Retinal pigment epithelial cell (primary cell): ENCODE measurements around the gene SGMS1.

Experiments
- DNase-seq: peaks from one replicate; pipeline ENCODE4 v3.0.0-alpha.2; 2010; ENCODE audit warnings: low read depth
- H3K4me3 ChIP-seq: 2 replicates; pipeline ENCODE4 v1.5.1; 2011; ENCODE audit warnings: mild to moderate bottlenecking, low read length, control low read depth, moderate library complexity
- TF ChIP-seq, protein P1 (sequence below): conservative IDR thresholded peaks from 2 replicates; pipeline ENCODE4 v1.5.1; 2011; ENCODE audit warnings: low read depth, low read length, control low read depth, inconsistent platforms

Gene SGMS1

GRCh38 chr10:50615658-50616057 lies 8.1 kb downstream of the SGMS1 start:
- no peak overlapping the region for H3K4me3 ChIP-seq
- no peak for DNase-seq
- TF ChIP-seq, protein P1, sequence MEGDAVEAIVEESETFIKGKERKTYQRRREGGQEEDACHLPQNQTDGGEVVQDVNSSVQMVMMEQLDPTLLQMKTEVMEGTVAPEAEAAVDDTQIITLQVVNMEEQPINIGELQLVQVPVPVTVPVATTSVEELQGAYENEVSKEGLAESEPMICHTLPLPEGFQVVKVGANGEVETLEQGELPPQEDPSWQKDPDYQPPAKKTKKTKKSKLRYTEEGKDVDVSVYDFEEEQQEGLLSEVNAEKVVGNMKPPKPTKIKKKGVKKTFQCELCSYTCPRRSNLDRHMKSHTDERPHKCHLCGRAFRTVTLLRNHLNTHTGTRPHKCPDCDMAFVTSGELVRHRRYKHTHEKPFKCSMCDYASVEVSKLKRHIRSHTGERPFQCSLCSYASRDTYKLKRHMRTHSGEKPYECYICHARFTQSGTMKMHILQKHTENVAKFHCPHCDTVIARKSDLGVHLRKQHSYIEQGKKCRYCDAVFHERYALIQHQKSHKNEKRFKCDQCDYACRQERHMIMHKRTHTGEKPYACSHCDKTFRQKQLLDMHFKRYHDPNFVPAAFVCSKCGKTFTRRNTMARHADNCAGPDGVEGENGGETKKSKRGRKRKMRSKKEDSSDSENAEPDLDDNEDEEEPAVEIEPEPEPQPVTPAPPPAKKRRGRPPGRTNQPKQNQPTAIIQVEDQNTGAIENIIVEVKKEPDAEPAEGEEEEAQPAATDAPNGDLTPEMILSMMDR, result no peak

- no peak for DNase-seq
- no peak overlapping the region for H3K4me3 ChIP-seq
- TF ChIP-seq, protein P1, result peak; percentile 46
Observed at GRCh38 chr10:50614444-50615137, 9.2 kb downstream of the SGMS1 start.

- no peak overlapping the region for H3K4me3 ChIP-seq
- peak; percentile 44 for DNase-seq
- TF ChIP-seq, protein P1, result no peak
Observed at GRCh38 chr10:50613726-50614443, 9.9 kb downstream of the SGMS1 start.

DNA sequence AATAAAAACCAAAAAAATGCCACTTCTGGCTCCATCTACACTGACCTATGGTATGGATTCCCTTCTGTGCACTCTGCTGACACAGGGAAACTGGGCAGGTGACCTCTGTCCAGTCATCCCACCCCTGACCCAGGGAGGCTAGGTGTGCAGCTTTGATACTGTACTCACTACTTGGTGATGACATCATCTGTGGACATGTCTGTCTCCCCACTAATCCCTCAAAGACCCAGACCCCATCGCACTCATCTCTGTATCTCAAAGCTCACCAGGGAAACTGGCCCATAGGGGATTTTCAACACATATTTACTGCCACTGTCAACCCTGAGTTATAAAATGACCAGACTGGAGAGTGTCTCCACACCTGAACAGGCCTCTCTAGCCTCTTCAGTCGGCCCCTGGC lies 10.6 kb downstream of the SGMS1 start:
- no peak overlapping the region for H3K4me3 ChIP-seq
- TF ChIP-seq, protein P1, result no peak
- DNase-seq, result no peak

- TF ChIP-seq, protein P1, result no peak
- no peak for DNase-seq
- H3K4me3 ChIP-seq, result no peak overlapping the region
Observed at GRCh38 chr10:50610368-50610767, 13.4 kb downstream of the SGMS1 start.

DNA sequence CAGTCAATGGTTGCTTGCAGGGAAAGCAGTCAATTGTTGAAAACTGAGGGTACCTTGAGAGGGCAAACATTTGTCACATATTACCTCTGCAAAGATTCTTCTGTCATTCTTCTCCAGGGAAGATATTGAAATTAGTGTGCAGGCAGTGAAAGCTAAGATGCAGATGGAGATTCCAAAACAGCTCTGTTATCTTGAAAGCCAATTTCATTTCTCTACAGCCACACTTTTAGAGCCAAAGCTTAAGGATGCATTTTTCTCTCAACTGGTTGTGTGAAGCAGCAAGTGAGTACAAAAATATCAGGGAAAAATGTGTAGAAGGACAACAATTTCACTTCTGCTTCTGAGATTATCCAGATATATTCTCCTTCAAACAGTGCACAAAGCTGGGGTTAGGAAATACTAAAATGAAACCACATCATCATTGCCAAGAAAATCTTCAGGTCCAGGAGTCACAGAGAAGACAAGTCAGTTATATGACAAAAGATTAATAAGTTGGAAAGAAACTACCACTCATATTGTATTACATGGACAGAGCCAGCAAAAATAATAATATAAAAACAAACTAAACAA lies 16.3 kb downstream of the SGMS1 start:
- TF ChIP-seq, protein P1, result no peak
- H3K4me3 ChIP-seq, result no peak overlapping the region
- DNase-seq, result no peak

DNA sequence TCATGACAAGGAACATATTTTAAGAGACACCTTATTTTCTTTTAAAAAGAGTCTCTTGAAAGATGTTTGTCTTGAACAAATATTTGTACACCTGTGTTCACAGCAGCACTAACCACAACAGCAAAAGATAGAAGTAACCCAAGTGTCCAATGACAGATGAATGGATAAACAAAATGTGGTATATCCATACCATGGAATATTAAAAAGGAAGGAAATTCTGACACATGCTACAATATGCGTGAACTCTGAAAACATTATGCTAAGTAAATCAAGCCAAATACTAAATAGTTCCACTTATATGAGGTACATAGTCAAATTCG lies 17.8 kb downstream of the SGMS1 start:
- TF ChIP-seq, protein P1, result no peak
- DNase-seq, result no peak
- no peak overlapping the region for H3K4me3 ChIP-seq
